Lower leg skin (tissue), 4 donors: ENCODE results near the gene CENPP. TPM values are rescaled to one million over a fixed set of nuclear protein-coding genes. Genes with fewer than 3 reads are reported as not detected.

Experiments
- DNase-seq, 2 donors: peaks; one replicate each; pipeline ENCODE4 v3.0.0-alpha.2; 2019; ENCODE audit warnings: low spot score in 2 of 2
- H3K4me3 ChIP-seq: fragments of 200-600 bp; sonication (generic); 2 replicates; pipeline ENCODE4 v1.5.1; 2017; ENCODE audit warnings: mild to moderate bottlenecking, low read depth; ENCODE audit not compliant: poor library complexity, severe bottlenecking
- POLR2A ChIP-seq, 2 donors: fragments of 450-650 bp; IDR thresholded peaks; one replicate each; pipeline ENCODE4 v1.6.1; 2016 to 2017; ENCODE audit warnings: antibody characterized with exemption in 2 of 2, mild to moderate bottlenecking in 1 of 2, moderate library complexity in 1 of 2
- WGBS, 2 donors: methylation state at CpG; one replicate each; pipeline ENCODE4 v1.1.5; 2018; 5-methylcytosine and 5-hydroxymethylcytosine counted together
- intact Hi-C: fragments of 100-400 bp; cut with DNase I; formaldehyde crosslinking; loops from one replicate; pipeline ENCODE4 v1.15.0; 2023; ENCODE audit warnings: low total_unique reads
- total RNA-seq, 4 donors: library from RNA; depleted of rRNA; stranded (reverse); fragments of >200 nt; gene quantifications; one replicate each; pipeline ENCODE4 v1.1.0, GENCODE V29; 2016
- TF ChIP-seq, protein P1 (sequence below), 3 donors: fragments of 450-650 bp; IDR thresholded peaks; one replicate each; pipeline ENCODE4 v1.5.1; 2016; ENCODE audit warnings: antibody characterized with exemption in 3 of 3, mild to moderate bottlenecking in 3 of 3, moderate library complexity in 2 of 3

The CENPP gene
- total RNA-seq, 4 donors from 2014 or later = 7.8 to 28.8 (median 12.2) TPM

GRCh38 chr9:92463984-92464383 lies 138.2 kb downstream of the CENPP start:
- intact Hi-C loops = no loop called here
- DNase-seq = no peak
- no peak for TF ChIP-seq POLR2A (IDR thresholded peaks at IDR 0.05)
- TF ChIP-seq, protein P1, sequence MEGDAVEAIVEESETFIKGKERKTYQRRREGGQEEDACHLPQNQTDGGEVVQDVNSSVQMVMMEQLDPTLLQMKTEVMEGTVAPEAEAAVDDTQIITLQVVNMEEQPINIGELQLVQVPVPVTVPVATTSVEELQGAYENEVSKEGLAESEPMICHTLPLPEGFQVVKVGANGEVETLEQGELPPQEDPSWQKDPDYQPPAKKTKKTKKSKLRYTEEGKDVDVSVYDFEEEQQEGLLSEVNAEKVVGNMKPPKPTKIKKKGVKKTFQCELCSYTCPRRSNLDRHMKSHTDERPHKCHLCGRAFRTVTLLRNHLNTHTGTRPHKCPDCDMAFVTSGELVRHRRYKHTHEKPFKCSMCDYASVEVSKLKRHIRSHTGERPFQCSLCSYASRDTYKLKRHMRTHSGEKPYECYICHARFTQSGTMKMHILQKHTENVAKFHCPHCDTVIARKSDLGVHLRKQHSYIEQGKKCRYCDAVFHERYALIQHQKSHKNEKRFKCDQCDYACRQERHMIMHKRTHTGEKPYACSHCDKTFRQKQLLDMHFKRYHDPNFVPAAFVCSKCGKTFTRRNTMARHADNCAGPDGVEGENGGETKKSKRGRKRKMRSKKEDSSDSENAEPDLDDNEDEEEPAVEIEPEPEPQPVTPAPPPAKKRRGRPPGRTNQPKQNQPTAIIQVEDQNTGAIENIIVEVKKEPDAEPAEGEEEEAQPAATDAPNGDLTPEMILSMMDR (IDR thresholded peaks at IDR 0.05) = no peak
- WGBS, 2 donors = 50 to 56% methylated on average over 3 of the region's 3 CpGs
- H3K4me3 ChIP-seq = no peak overlapping the region

DNA sequence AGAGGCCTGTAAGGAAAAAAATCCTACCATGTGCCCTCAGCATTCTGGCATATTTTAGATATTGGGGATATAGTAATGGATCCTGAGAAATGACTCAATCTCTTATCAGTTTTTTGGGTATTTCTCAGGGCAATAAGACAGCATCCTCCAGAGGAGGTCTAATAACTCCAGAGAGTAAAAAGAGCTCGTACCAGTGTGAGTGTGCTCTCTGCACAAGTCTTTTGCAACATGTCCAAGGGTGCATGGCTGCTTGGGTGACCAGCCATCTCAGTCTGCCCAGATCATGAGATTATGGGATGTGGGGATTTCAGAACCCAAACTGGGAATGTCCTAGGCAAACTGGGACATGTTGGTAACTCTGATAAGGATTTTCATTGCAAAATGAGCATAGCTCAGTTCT lies 141.3 kb downstream of the CENPP start:
- WGBS, 2 donors = 57 to 73% methylated on average over 1 of the region's 1 CpG
- intact Hi-C loops = no loop called here
- H3K4me3 ChIP-seq = no peak overlapping the region
- no peak for TF ChIP-seq POLR2A (IDR thresholded peaks at IDR 0.05)
- DNase-seq = no peak

- 55% methylated on average over 2 of the region's 2 CpGs for WGBS, 2 donors
- TF ChIP-seq POLR2A (IDR thresholded peaks at IDR 0.05) = no peak
- TF ChIP-seq, protein P1 (IDR thresholded peaks at IDR 0.05) = no peak
- H3K4me3 ChIP-seq = no peak overlapping the region
- intact Hi-C loops = no loop called here
- DNase-seq = no peak
Measured at GRCh38 chr9:92467511-92467910, 141.8 kb downstream of the CENPP start.

DNA sequence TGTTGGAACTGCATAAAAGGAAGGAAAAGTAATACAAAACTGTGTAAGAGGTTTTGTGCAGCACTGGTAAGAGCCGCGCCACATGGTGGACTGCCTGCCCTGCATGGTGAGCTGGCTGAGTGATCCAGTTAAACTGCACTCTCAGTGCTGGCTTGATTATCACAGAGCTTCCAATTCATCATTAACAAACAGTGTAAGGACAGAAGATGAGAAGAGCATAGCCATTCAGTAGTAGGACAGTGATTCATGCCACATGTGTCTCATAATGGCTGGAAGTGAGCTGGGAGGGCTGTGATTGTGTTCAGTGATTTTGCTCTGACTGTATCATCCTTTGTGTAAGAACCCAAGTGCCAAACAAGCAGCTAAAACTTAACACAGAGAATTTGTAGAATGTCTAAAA lies 142.5 kb downstream of the CENPP start:
- intact Hi-C loops = no loop called here
- 72 to 87% methylated on average over 2 of the region's 2 CpGs for WGBS, 2 donors
- H3K4me3 ChIP-seq = no peak overlapping the region
- DNase-seq = no peak
- TF ChIP-seq, protein P1 (IDR thresholded peaks at IDR 0.05) = no peak
- TF ChIP-seq POLR2A (IDR thresholded peaks at IDR 0.05) = no peak

- intact Hi-C loops = no loop called here
- TF ChIP-seq POLR2A (IDR thresholded peaks at IDR 0.05) = no peak
- TF ChIP-seq, protein P1 (IDR thresholded peaks at IDR 0.05) = no peak
- H3K4me3 ChIP-seq = no peak overlapping the region
- WGBS, 2 donors = 90 to 91% methylated on average over 3 of the region's 3 CpGs
- no peak for DNase-seq
Measured at GRCh38 chr9:92474587-92474986, 148.8 kb downstream of the CENPP start.

DNA sequence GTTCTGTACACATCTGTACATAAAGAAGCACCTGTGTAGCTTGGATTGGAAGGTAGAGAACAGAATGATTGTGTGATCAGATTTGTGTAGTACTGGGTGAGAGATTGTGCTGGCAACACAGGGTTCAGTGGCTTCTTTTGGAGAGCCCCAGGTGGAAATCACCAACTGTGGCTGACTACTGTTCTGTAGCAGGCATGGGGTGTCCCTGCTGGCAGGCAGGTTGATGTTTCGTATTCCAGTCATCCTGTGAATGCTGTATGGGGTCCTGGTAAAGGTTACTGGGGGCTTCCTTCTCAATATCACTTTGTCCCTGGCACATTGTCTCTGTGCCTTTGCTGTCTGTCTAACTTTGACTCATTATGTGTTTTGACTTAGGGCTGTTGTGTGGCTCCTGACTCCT lies 151.2 kb downstream of the CENPP start:
- intact Hi-C loops = no loop called here
- no peak overlapping the region for H3K4me3 ChIP-seq
- 93 to 100% methylated on average over 1 of the region's 1 CpG for WGBS, 2 donors
- TF ChIP-seq, protein P1 (IDR thresholded peaks at IDR 0.05) = no peak
- TF ChIP-seq POLR2A (IDR thresholded peaks at IDR 0.05) = no peak
- no peak for DNase-seq
